ENCODE data around the gene MAD2L2.

Gene MAD2L2

DNA sequence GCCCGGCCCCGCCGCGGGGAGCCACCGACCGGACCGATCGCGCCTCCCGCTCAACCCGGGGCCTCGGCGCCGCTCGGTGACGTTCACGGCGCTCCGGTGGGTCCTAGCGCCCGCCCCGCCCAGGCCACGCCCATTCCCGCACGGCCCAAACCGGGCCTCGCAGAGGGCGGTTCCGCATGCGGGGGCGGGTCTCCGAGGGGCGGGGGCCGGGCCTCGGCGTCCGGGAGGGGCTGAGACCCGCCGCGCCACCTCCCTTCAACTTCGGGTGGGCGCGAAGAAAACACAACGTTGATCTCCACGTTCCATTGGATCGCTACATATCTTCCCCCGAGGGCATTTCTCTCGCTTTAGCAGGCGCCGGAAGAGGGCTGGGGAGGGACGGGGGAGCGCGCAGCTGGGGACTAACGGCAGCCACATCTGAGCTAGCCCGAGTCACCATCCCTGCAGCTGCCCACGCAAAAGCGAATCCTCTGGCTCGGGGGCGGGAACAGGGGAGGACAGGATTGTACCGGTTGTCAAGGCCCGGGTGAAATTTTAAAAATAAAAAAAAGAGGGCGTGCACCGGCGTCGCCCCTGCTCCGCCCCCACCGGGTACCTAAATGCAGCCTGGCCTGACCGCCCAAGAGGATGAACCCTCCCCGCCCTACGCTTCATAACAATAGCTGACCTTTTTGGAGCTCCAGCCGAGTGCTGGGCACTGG, at the start of gene MAD2L2:
MAD2L2 (minus strand) TSS at position 78 of the 701 bp plus-strand sequence. CDS start 547 bp downstream, outside the sequence.
- TF ChIP-seq CTCF (IDR thresholded peaks at IDR 0.05): no peak

- TF ChIP-seq CTCF (IDR thresholded peaks at IDR 0.05): no peak
These were observed 49.5 kb upstream of the MAD2L2 start for GRCh38 chr1:11730429-11730891.

DNA sequence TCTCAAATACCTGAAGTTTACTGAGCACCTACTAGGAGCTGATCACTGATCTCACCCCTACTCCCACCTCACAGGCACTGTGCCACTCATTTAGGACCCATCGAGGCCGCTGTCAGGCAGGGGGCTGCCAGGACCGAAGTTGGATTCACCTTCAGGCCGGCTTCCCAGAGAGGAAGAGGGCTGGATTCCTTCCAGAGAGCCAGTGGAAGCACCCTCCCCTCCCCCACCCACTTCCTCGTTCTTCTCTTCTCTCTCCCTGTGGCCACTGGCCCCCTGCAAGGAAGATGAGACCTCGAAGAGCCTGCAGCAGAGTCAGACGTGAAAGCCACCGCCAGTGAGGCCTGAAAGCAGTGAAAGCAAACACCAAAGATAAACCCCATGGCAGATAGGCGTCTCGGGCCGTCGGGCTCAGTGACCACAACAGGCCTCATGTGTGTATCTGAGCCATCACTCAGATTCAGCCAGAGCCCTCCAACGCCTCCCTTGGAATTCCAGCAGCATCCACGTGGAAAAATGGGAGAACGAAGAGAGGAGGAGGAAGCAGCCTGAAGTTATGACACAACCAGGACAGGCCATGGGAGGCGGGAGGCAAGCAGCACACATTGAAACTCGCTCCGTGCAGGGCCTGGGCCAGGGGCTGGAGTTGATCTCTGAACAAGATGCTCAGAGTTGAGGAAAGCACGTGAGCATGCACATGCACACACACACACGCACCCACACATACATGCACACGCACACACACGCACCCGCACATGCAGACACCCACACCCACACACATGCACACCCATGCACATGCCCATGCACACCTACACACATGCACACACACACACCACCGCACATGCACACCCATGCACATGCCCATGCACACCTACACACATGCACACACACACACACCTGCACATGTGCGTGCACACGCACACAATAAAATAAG, 48.8 kb upstream of the MAD2L2 start:
- no peak for TF ChIP-seq CTCF (IDR thresholded peaks at IDR 0.05)

DNA sequence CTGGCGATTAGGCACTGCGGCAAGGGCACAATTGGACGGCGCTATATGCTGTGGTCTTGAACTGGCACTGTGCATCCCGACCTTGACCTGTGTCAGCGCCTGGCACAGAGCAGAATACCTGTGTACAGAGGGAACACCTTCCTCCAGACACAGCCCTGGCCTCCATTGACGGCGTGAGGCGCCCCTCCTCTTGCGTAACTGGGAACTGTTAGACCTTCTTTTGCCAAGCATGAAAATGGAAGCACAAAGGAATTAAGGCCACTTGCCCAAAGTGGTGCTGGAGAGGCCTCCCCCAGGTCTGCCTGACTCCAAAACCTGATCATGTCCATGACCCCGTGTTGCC, 48.2 kb upstream of the MAD2L2 start:
- no peak for TF ChIP-seq CTCF (IDR thresholded peaks at IDR 0.05)

DNA sequence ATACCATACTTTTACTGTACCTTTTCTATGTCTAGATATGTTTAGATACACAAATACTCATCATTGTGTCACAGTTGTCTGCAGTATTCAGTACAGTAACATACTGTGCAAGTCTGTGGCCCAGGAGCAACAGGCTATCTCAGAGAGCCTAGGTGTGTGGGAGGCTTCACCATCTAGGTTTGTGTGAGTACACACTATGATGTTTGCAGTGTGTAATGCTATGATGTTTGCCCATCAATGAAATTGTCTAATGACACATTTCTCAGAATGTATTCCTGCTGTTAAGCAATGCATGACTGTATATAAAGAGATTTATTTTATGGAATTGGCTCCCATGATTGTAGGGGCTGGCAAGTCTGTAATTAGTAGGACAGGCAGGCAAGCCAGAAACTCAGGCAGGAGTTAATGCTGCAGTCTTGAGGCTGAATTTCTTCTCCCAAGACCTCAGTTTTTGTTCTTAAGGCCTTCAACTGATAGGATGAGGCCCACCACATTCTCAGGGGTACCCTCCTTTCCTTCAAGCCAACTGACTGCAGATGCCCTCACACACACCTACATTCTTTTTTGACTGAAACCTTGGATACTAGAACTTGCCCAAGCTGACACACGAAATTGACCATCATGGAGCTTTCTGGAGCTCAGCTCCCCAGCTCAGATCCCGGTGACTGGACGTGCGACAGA, 47.3 kb upstream of the MAD2L2 start:
- TF ChIP-seq CTCF (IDR thresholded peaks at IDR 0.05): no peak

DNA sequence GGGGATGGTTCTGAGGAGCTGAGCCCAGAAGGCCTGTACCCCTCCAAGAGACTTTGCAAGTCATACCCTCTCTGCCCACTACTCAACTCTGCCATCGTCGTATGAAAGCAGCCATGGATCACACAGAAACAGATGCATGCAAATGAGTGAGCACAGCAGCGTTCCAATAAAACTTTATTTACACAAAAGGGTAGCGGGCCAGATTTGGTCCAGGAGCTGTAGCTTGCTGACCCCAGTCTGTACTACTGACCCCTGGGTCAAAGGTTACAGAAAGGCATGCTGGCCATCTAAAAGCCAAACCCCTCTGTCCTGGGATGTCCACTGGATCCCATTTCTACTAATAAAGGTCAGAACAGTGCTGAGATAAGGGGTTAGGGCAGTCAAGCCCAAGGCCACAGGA, 46.2 kb upstream of the MAD2L2 start:
- no peak for TF ChIP-seq CTCF (IDR thresholded peaks at IDR 0.05)

- TF ChIP-seq CTCF (IDR thresholded peaks at IDR 0.05): no peak
These were observed 44.7 kb upstream of the MAD2L2 start for GRCh38 chr1:11725616-11726015.
